SK-N-SH (cell line): Measurements from ENCODE around the gene ABCC5.

Source experiments
- CTCF ChIP-seq: fragments of 200-600 bp; sonication (generic); IDR thresholded peaks from 2 replicates; pipeline ENCODE4 v1.6.1; 2017; ENCODE audit warnings: antibody characterized with exemption, mild to moderate bottlenecking, moderate library complexity
- GABPA ChIP-seq: IDR thresholded peaks from 2 replicates; pipeline ENCODE4 v1.4.0; 2012; ENCODE audit warnings: low read depth, mild to moderate bottlenecking
- IRF3 ChIP-seq: fragments of 150-350 bp; IDR thresholded peaks from 2 replicates; pipeline ENCODE4 v1.6.1; 2016; ENCODE audit warnings: mild to moderate bottlenecking, low read depth, low read length
- MAX ChIP-seq: IDR thresholded peaks from 2 replicates; pipeline ENCODE4 v1.4.0; 2012; ENCODE audit warnings: low read depth
- MXI1 ChIP-seq: IDR thresholded peaks from 2 replicates; pipeline ENCODE4 v1.6.1; 2012; ENCODE audit warnings: mild to moderate bottlenecking, low read depth, low read length, improper control_type of control experiment
- NRF1 ChIP-seq: IDR thresholded peaks from 2 replicates; pipeline ENCODE4 v1.6.1; 2012; ENCODE audit warnings: low read depth, mild to moderate bottlenecking, low read length
- PBX3 ChIP-seq: IDR thresholded peaks from 2 replicates; pipeline ENCODE4; 2012
- POLR2AphosphoS5 ChIP-seq: IDR thresholded peaks from 2 replicates; pipeline ENCODE4 v1.6.1; 2012; ENCODE audit warnings: low read depth, low read length
- RAD21 ChIP-seq: IDR thresholded peaks from 2 replicates; pipeline ENCODE4 v1.6.1; 2012; ENCODE audit warnings: mild to moderate bottlenecking, low read length
- RFX5 ChIP-seq: IDR thresholded peaks from 2 replicates; pipeline ENCODE4 v1.6.1; 2012; ENCODE audit warnings: mild to moderate bottlenecking, improper control_type of control experiment, low read length
- SIN3A ChIP-seq: IDR thresholded peaks from 2 replicates; pipeline ENCODE4 v1.6.1; 2012; ENCODE audit warnings: low read depth, mild to moderate bottlenecking, low read length, moderate library complexity, borderline replicate concordance
- SMC3 ChIP-seq: IDR thresholded peaks from 2 replicates; pipeline ENCODE4 v1.6.1; 2012; ENCODE audit warnings: low read depth, low read length, improper control_type of control experiment
- TCF12 ChIP-seq: IDR thresholded peaks from 2 replicates; pipeline ENCODE4 v1.4.0; 2012
- ZBTB33 ChIP-seq: IDR thresholded peaks from 2 replicates; pipeline ENCODE4 v1.4.0; 2012; ENCODE audit warnings: low read depth, borderline replicate concordance

- TF ChIP-seq CTCF, result no peak
- no peak for TF ChIP-seq MAX
- TF ChIP-seq POLR2AphosphoS5, result no peak
- TF ChIP-seq PBX3, result no peak
- no peak for TF ChIP-seq SMC3
- TF ChIP-seq RAD21, result no peak
- no peak for TF ChIP-seq IRF3
- TF ChIP-seq TCF12, result no peak
- TF ChIP-seq MXI1, result no peak
- no peak for TF ChIP-seq RFX5
- TF ChIP-seq GABPA, result no peak
- TF ChIP-seq SIN3A, result no peak
- no peak for TF ChIP-seq ZBTB33
- TF ChIP-seq NRF1, result no peak
Observed at GRCh38 chr3:183944775-183945174, 72.9 kb downstream of the ABCC5 start.
